RWPE1 (cell line): Measurements from ENCODE around the gene THTPA.
"Not testable (repeated sequence)": the region's sequence is repeated elsewhere in the genome, so short reads cannot be mapped to it uniquely, and the experiment has no call there.

ENCODE experiments used
- CTCF ChIA-PET: fragments of 350-600 bp; sonication (Branson Sonifier 250); formaldehyde crosslinking; extraction: SDS; loops from one replicate; lab custom pipeline; 2021; lab: Yijun Ruan, JAX
- POLR2A ChIA-PET: fragments of 400-600 bp; formaldehyde crosslinking; extraction: SDS; loops from one replicate; lab custom pipeline; 2020; ENCODE audit warnings: antibody characterized with exemption; ENCODE audit not compliant: low non-redundant PET; lab: Yijun Ruan, JAX
- DNase-seq: peaks from one replicate; pipeline ENCODE4 v3.0.0; 2012; ENCODE audit warnings: low spot score
- H3K27ac ChIP-seq: fragments of 450-650 bp; 2 replicates; pipeline ENCODE4 v1.5.1; 2017
- CTCF ChIP-seq: fragments of 450-650 bp; conservative IDR thresholded peaks from 2 replicates; pipeline ENCODE4 v1.5.1; 2017; ENCODE audit warnings: low read depth, mild to moderate bottlenecking

THTPA gene

GRCh38 chr14:23579311-23579630, 23.2 kb downstream of the THTPA start:
- H3K27ac ChIP-seq, result no peak overlapping the region
- ChIA-PET POLR2A (no interaction called here), CTCF (no interaction called here)
- no peak for DNase-seq
- TF ChIP-seq CTCF, result no peak

- POLR2A ChIA-PET, result no interaction called here
- CTCF ChIA-PET, result no interaction called here
- H3K27ac ChIP-seq, result no peak overlapping the region
- DNase-seq, result no peak
- no peak for TF ChIP-seq CTCF
Observed at GRCh38 chr14:23579739-23580138, 23.7 kb downstream of the THTPA start.

GRCh38 chr14:23580152-23580926, 24.3 kb downstream of the THTPA start:
- TF ChIP-seq CTCF, result no peak
- ChIA-PET CTCF (no interaction called here), POLR2A (interaction anchor here (0.6 kb wide), 1 partner anchor 819 kb away, joined by 3 read pairs; no protein-coding TSS in a partner anchor)

GRCh38 chr14:23580948-23581281, 24.8 kb downstream of the THTPA start:
- no peak for TF ChIP-seq CTCF
- H3K27ac ChIP-seq, result no peak overlapping the region
- ChIA-PET CTCF (no interaction called here), POLR2A (interaction anchor here (0.6 kb wide), 1 partner anchor 819 kb away, joined by 3 read pairs; no protein-coding TSS in a partner anchor)
- no peak for DNase-seq

More at GRCh38 chr14:23580152-23580926, 24.3 kb downstream of the THTPA start:
- no peak overlapping the region for H3K27ac ChIP-seq
- DNase-seq, result no peak

- ChIA-PET CTCF (interaction anchor here (0.9 kb wide), 1 partner anchor 49 kb away, joined by 5 read pairs; no protein-coding TSS in a partner anchor), POLR2A (no interaction called here)
- DNase-seq, result no peak
- no peak overlapping the region for H3K27ac ChIP-seq
- no peak for TF ChIP-seq CTCF
Observed at GRCh38 chr14:23582906-23583760, 27.1 kb downstream of the THTPA start.

- DNase-seq, POLR2A ChIA-PET, CTCF ChIA-PET, H3K27ac ChIP-seq: not testable (repeated sequence)
Observed at GRCh38 chr14:23583761-23584526, 27.9 kb downstream of the THTPA start.

- H3K27ac ChIP-seq, DNase-seq, POLR2A ChIA-PET, CTCF ChIA-PET: not testable (repeated sequence)
Observed at GRCh38 chr14:23584527-23585203, 28.6 kb downstream of the THTPA start.
